Measurements from ENCODE around the gene CISD2.
"Not testable (repeated sequence)": the region's sequence is repeated elsewhere in the genome, so short reads cannot be mapped to it uniquely, and the experiment has no call there.

Gene CISD2

DNA sequence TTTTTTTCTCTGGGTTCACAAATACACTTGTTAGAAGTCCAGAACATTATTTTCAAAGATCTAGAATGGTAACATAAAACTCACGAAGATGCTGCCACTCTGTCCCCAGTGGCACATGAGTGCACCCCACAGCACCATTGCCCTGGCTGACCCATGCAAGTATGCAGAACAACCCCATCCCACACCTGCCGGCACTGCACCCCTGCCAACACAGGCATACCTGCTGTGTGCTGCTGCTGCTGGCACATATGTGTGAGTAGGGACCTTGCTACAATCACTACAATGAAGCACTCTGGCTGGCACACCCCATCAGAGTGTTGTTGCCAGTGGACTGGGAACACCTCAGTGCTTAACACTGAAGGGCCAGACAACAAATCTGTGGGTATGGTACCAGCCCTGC, 66.9 kb downstream of the CISD2 start:
- DNase-seq = no peak

DNA sequence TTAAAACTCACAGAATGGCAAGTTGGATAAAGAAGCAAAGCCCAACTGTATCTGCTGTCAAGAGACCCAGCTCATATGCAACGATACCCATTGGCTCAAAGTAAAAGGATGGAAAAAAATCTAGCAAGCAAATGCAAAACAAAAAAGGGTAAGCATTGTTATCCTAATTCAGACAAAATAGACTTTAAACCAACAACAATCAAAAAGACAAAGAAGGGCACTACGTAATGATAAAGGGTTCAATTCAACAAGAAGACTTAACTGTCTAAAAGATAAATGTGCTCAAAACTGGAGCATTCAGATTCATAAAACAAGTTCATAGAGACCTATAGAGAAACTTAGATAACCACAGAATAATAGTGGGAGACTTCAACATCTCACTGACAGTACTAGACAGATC, 69.3 kb downstream of the CISD2 start:
- not testable (repeated sequence) for DNase-seq

All from T-helper 9 cell (primary cell).